ENCODE measurements around the gene CFAP43.
"Not testable (repeated sequence)": the region's sequence is repeated elsewhere in the genome, so short reads cannot be mapped to it uniquely, and the experiment has no call there.

The CFAP43 gene

GRCh38 chr10:104257235-104257634 is 25.1 kb upstream of the CFAP43 start:
- no peak for DNase-seq (ENCODE audit: low read depth)

GRCh38 chr10:104256335-104256961 is 24.3 kb upstream of the CFAP43 start:
- DNase-seq (ENCODE audit: low read depth): no peak

DNA sequence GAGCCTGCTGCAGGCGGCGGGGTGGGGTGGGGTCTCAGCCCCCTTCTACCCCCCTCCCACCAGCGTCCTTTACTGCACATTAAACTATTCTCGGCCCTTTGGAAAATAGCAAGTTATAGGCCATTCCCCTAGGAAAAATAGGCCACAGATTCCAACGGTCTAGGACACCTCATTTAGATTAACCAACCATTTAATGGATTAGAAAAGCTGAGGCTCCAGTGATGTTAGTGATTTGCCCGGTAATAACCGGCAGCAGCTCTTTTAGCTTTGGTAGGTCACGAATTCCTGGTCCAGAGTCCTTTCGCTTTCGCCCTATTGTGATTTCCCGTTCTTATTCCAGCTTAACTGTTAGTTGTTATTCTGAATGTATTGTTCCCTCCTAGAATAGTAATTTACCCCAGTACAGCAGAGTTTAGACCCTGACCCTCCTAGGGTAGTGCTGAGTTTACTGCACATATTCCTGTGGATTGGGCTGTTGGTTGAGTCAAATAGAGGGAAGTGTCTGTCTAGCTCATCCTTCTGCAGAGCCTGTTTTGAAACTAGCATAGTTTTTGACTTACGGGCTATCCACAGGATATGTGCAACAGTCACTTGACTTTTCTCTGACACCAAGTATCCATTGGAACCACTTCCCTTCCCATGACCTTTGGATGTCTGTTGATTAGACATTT is 23.3 kb upstream of the CFAP43 start:
- no peak for DNase-seq (ENCODE audit: low read depth)

DNA sequence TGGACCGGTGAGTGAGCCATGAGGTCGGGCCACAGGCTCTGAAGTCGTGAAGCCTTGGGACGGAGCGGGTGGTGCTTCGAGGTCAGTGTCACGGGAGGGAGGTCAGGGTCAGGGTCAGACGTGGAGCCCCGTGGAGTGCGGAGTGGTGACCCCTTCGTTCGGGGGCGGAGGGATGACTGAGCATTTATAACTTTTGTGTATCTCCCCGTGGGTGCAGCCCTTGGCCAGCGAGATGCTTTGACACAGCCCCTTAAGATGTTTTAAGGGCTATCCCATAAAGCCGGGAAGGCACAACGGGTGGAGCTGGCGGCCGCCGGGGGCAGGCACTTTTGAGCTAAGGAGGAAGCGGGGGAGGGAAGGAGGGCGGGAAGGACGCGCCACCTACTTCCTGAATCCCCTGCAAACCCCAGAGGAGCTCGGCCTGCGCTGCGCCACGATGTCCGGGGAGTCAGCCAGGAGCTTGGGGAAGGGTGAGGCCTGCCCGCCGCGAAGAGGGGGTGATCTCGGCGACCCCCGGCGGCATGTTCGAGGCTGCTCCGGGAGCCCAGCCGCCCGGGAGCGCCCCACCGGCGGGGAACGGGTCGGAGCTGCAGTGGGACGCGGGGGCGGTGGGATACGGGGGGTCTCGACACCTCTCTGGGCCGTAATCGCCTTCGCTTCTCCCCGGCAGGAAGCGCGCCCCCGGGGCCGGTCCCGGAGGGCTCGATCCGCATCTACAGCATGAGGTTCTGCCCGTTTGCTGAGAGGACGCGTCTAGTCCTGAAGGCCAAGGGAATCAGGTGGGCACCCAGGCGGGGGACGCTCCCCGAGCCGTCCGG is 22.5 kb upstream of the CFAP43 start, which contains the start of gene GSTO1:
GSTO1 (plus strand) TSS at position 400 of the 818 bp plus-strand sequence; CDS start at position 437, 37 bp downstream.
- DNase-seq (ENCODE audit: low read depth): peak; percentile 76

DNA sequence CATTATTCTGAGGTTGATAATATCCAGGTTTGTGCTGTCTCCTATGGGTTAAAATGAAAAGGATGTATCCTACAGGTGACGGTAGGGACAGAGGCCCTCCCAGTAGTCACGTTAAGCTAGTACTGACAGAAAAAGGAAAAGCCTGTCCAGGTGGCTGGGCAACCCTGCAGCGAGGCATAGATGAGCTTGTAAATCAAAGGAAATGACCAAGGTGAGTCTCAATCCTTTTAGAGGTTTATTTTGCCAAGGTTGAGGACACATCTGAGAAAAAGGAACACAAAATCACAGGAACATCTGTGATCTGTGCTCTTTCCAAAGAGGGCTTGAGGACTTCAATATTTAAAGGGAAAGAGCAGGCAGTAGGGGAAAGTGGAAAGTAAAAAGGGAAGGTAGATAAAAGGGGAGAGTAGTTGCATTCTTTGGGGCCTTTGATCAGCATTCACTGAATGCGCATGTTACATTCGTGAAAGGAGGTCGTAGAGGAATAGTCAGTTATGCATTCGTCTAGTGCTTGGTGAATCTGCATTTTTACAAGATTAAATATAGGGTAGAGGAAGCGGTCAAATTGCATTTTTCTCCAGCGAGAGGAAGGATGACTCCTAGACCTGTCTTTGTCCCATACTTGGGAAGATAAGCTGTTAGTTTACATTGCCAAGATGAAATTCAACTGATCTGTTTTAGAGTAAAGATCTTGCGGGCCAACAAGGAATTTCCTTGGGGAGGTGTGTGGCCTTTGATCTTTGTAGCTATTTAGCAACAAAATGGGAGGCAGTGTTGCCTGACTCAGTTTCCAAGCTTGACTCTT is 21.6 kb upstream of the CFAP43 start:
- no peak for DNase-seq (ENCODE audit: low read depth)

DNA sequence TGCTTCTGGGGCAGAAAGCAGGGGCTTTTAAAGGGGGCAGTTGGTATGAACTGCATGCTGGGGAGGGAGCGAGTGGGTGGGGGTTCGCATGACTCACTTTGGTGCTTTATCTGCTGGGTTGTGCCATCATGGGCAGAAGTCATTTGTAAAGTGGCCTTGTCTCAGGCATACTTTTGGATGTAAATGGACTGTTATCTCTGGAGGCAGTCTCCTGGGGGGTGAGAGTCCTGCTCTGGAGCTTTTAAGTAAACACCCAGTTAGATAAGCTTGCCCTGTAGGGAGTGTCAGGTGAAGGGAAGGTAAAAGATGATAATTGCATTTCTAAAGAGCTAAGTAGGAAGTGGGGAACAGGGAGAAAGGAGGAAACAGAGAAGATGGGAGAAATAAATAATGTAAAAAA is 20.9 kb upstream of the CFAP43 start:
- DNase-seq (ENCODE audit: low read depth): no peak

DNA sequence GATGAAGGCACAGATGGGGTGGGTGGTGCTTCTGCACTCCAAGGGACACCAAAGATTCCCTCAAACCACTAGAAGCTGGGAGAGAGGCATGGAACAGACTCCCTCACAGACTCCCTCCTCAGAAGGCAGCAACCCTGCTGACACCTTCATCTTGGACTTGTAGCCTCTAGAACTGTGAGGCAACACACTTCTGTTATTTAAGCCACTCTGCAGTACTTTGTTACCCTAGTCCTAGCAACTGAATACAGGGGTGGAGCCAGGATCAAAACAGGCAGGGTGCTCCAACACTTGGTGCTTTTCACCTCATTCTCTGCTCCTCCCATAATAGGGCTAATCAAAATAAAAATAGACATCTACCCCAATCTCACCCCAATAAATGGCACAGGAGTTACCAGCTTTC is 20.2 kb upstream of the CFAP43 start:
- no peak for DNase-seq (ENCODE audit: low read depth)

DNA sequence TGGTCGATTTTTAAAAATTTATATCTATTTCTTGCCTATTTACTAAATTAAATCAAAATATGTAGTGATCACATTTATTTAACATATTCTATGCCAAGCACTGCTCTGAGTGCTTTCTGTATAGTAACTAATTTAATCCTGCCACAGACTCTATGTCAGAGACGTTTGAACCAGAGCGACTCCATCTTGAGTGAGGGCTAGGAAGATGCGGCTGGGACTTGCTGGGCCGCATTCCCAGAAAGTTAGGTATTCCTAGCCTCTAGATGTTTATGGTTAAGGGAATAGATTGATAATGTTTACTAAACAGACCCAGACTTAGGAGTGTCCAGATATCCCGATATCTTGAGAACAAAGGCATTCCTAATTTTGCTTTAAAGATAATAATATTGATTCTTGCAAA is 19.3 kb upstream of the CFAP43 start:
- DNase-seq (ENCODE audit: low read depth): no peak

DNA sequence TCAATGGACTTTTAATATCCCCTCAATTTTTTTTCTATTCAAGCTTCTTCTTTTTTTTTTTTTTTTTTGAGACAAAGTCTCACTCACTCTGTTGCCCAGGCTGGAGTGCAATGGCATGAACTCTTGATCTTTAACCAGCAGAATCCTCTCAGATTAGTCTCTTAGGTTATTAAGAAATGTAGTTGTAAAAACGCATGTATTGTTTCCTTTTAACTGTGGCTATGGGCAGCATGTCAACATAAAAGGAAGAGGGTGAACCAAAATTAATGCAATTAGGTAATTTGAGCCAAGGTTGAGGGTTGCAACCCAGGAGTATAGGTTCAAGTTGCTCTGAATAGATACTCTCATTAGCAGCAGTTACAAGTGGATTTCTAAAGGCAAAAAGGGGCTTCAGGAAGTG is 18.2 kb upstream of the CFAP43 start:
- DNase-seq (ENCODE audit: low read depth): no peak

- not testable (repeated sequence) for DNase-seq (ENCODE audit: low read depth)
Measured at GRCh38 chr10:104248931-104249330, 16.8 kb upstream of the CFAP43 start.

GRCh38 chr10:104247513-104248146 is 15.5 kb upstream of the CFAP43 start:
- no peak for DNase-seq (ENCODE audit: low read depth)

DNA sequence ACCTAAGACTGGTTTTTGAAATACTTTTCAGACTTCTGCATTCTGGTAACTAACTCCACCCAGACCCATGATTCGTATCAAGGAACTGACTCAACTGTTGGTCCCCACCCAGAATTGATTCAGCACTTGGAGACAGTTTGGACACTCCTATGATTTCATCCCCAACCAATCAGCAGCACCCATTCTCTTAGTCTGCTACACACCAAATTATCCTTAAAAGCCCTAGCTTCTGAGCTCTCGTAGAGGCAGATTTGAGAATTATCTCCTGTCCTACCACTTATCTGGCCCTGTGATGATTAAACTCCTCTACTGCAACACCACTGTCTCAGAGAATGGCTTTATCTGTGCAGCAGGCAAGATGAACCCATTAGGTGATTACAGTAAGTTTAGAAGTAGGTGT is 14.8 kb upstream of the CFAP43 start:
- DNase-seq (ENCODE audit: low read depth): no peak

DNA sequence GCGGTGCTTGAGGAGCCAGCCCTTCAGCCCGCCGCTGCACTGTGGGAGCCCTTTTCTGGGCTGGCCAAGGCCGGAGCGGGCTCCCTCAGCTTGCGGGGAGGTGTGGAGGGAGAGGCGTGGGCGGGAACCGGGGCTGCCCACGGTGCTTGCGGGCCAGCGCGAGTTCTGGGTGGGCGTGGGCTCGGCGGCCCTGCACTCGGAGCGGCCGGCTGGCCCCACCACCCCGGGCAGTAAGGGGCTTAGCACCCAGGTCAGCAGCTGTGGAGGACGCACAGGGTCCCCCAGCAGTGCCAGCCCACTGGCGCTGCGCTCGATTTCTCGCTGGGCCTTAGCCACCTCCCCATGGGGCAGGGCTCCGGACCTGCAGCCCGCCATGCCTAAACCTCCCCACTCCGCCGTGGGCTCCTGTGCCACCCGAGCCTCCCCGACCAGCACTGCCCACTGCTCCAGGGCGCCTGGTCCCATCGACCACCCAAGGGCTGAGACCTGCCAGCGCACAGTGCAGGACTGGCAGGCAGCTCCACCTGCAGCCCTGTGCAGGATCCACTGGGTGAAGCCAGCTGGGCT is 13.0 kb upstream of the CFAP43 start:
- DNase-seq (ENCODE audit: low read depth): no peak

GRCh38 chr10:104243512-104243911 is 11.3 kb upstream of the CFAP43 start:
- DNase-seq (ENCODE audit: low read depth): no peak

- DNase-seq (ENCODE audit: low read depth): not testable (repeated sequence)
Measured at GRCh38 chr10:104243009-104243408, 10.8 kb upstream of the CFAP43 start.

DNA sequence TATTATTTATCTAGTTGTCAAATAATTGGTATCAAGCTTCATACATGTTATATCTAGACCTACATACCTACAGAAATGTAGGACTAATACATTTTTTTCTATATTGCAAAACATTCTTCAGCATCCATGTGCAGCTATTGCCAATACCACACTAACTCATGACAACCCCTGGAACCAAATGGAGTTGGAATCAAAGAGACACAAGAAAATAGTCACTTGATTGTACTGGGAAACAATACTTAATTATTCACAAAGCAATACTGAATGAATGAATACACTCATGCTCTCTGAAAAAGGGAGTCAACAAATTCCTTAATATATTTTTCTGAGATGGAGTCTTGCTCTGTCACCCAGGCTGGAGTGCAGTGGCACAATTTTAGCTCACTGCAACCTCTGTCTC is 10.4 kb upstream of the CFAP43 start:
- no peak for DNase-seq (ENCODE audit: low read depth)

- DNase-seq (ENCODE audit: low read depth): no peak
Measured at GRCh38 chr10:104240078-104240477, 7.9 kb upstream of the CFAP43 start.

- no peak for DNase-seq (ENCODE audit: low read depth)
Measured at GRCh38 chr10:104235801-104236200, 3.6 kb upstream of the CFAP43 start.

- DNase-seq (ENCODE audit: low read depth): no peak
Measured at GRCh38 chr10:104234934-104235333, 2.8 kb upstream of the CFAP43 start.

DNA sequence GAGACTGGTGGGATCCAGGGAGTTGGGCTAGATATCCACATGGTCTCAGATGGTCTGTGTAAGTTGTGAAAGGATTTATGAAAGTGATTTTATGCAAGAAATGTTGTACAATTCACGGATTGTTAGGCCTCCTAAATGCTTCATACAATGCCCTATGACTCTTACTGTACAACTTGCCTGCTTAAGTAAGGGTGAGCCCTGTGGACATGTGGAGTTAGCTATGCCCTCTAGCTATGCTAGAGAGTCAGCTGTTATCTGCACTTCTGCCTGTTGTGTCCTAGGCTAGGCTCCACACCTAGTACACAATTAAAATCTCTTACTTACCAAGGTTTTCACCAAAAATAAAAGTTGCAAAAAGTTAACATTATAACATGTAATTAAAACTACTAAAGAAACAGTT is 1.7 kb upstream of the CFAP43 start:
- DNase-seq (ENCODE audit: low read depth): no peak

DNA sequence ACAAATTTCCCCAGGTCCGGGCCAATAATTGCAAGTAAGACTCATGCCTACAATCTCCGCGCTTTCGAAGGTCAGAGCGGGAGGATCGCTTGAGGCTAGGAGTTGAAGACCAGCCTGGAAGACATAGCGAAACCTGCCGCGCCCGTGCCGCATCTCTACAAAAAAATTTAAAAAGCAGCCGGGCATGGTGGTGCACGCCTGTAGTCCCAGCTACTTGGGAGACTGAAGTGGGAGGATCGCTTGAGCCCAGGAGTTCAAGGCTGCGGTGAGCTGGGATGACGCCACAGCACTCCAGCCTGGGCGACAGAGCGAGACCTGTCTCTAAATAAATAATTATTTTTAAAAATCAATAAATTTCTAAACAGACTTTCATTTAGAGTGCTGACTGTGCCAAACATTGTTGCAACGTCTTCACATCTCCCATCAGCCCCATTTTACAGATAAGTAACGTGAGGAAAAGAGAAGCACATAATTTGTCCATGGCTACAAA is 494 bp upstream of the CFAP43 start:
- no peak for DNase-seq (ENCODE audit: low read depth)

All from CMK (cell line).